EH (cell line): ENCODE results near the gene SLX9.
A peak's percentile ranks its signal among the peaks of the same experiment; 100 is the strongest.

Experiments
- DNase-seq: peaks from one replicate; pipeline ENCODE4 v3.0.0-alpha.2; 2015; ENCODE audit warnings: low read depth

SLX9 gene

GRCh38 chr21:44916965-44917364 is 22.9 kb upstream of the SLX9 start:
- DNase-seq = no peak

- DNase-seq = no peak
Observed at GRCh38 chr21:44917446-44918106, 22.3 kb upstream of the SLX9 start.

- DNase-seq = no peak
Observed at GRCh38 chr21:44918107-44918470, 21.7 kb upstream of the SLX9 start.

GRCh38 chr21:44918581-44919033 is 21.2 kb upstream of the SLX9 start:
- DNase-seq = no peak

- DNase-seq = no peak
Observed at GRCh38 chr21:44919111-44919912, 20.5 kb upstream of the SLX9 start.

- DNase-seq = no peak
Observed at GRCh38 chr21:44919913-44920693, 19.7 kb upstream of the SLX9 start.

GRCh38 chr21:44920694-44921604 is 18.9 kb upstream of the SLX9 start, which contains the start of gene ITGB2:
Gene ITGB2, minus strand, starts transcription at chr21:44920899. Its CDS starts 10,117 bp downstream, at chr21:44910782.
- DNase-seq = no peak

GRCh38 chr21:44921928-44922327 is 17.9 kb upstream of the SLX9 start:
- no peak for DNase-seq

- DNase-seq = no peak
Observed at GRCh38 chr21:44923480-44924084, 16.2 kb upstream of the SLX9 start.

GRCh38 chr21:44924606-44925377 is 15.0 kb upstream of the SLX9 start:
- DNase-seq = peak; percentile 57

- no peak for DNase-seq
Observed at GRCh38 chr21:44925378-44925755, 14.5 kb upstream of the SLX9 start.

- DNase-seq = no peak
Observed at GRCh38 chr21:44926331-44927101, 13.3 kb upstream of the SLX9 start.

GRCh38 chr21:44927259-44927586 is 12.6 kb upstream of the SLX9 start:
- no peak for DNase-seq

GRCh38 chr21:44927587-44928461 is 12.0 kb upstream of the SLX9 start:
- DNase-seq = peak; percentile 63

GRCh38 chr21:44928500-44929241 is 11.2 kb upstream of the SLX9 start:
- DNase-seq = peak; percentile 82

- no peak for DNase-seq
Observed at GRCh38 chr21:44929242-44929798, 10.5 kb upstream of the SLX9 start.

- no peak for DNase-seq
Observed at GRCh38 chr21:44929799-44930542, 9.9 kb upstream of the SLX9 start.
